Measurements from ENCODE around the gene ATP6V0A4.

ATP6V0A4 gene

GRCh38 chr7:138753150-138753518, 44.9 kb downstream of the ATP6V0A4 start:
- H4K20me1 ChIP-seq = no peaks in the 10 kb centered on the region
- peaks cover 34% of the 10 kb centered on the region for H3K4me1 ChIP-seq
- peak overlapping the region; percentile 43 for H3K27ac ChIP-seq
- no peak overlapping the region for H3K4me3 ChIP-seq
- no peak overlapping the region for H3K9ac ChIP-seq
- H3K4me2 ChIP-seq = peak overlapping the region; percentile 63
- H3K36me3 ChIP-seq = no peaks in the 10 kb centered on the region
- TF ChIP-seq Cebpa-rat (IDR thresholded peaks at IDR 0.05) = no peak
- no peaks in the 10 kb centered on the region for H3K9me3 ChIP-seq
- H3K27me3 ChIP-seq = no peaks in the 10 kb centered on the region

GRCh38 chr7:138752518-138753149, 45.4 kb downstream of the ATP6V0A4 start:
- peak overlapping the region; percentile 20; the same call in 1 of the 2 replicates for H3K9ac ChIP-seq
- H3K27me3 ChIP-seq = no peaks in the 10 kb centered on the region
- TF ChIP-seq Cebpa-rat (IDR thresholded peaks at IDR 0.05) = no peak
- H3K36me3 ChIP-seq = no peaks in the 10 kb centered on the region
- no peak overlapping the region for H3K4me3 ChIP-seq
- H3K27ac ChIP-seq = peak overlapping the region; percentile 55
- H3K9me3 ChIP-seq = no peaks in the 10 kb centered on the region
- H3K4me1 ChIP-seq = peaks cover 34% of the 10 kb centered on the region
- peak overlapping the region; percentile 63 for H3K4me2 ChIP-seq
- H4K20me1 ChIP-seq = no peaks in the 10 kb centered on the region

DNA sequence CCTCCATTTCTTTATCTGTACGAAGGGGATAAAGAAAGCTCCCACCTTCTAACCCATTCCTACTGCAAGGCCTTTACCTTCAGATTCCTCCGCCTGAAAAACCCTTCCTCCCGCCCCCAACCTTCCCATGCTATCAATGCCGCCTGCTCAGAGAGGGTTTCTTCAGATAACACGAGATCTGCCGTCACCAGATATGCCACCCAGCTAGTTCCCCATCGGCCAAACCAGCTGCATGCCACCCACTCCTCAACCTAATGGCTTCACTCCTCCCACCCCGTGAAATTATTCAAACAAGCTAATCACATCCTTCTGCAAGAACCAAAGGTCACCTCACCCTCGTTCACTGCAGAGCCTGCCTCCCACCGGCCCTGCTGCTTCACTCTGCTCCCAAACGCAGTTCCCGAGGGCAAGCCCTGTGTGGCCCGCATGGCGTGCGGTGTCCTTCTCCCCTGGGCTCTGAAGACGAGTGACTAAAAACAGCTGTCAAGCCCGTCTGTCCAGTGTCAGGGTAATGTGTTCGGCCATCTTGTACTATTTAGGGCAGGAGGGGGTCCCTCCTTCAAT, 47.0 kb downstream of the ATP6V0A4 start:
- Histone ChIP-seq H3K27me3 (no peaks in the 10 kb centered on the region), H3K4me1 (peaks cover 34% of the 10 kb centered on the region), H3K36me3 (no peaks in the 10 kb centered on the region), H3K4me2 (no peak overlapping the region), H3K9ac (no peak overlapping the region), H3K27ac (0 out of 2 replicates have a peak overlapping the region, but pooled peaks have one; percentile 7), H4K20me1 (no peaks in the 10 kb centered on the region), H3K9me3 (no peaks in the 10 kb centered on the region), H3K4me3 (no peak overlapping the region)
- no peak for TF ChIP-seq Cebpa-rat (IDR thresholded peaks at IDR 0.05)

DNA sequence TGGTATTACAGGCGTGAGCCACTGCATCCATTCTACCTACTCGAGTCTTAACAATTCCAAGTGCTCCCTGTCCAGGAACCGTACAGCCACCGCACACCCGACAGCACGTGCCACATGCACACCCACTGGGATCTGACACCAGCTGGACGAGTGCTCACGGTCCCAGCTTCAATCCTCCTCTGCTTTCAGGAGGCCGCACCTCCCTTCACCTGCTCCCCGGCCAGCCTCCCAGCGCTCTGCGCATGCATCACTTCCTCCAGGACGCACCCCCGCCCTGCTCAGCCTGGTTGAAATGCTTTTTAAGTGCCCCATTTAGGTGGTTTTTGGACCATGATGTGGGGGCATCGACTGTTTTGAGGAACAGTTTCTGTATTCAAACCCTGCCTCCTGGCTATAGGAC, 47.5 kb downstream of the ATP6V0A4 start:
- Histone ChIP-seq H3K4me3 (no peak overlapping the region), H3K9ac (no peak overlapping the region), H3K4me2 (no peak overlapping the region), H3K36me3 (no peaks in the 10 kb centered on the region), H3K4me1 (peaks cover 34% of the 10 kb centered on the region), H3K9me3 (no peaks in the 10 kb centered on the region), H3K27ac (no peak overlapping the region), H3K27me3 (no peaks in the 10 kb centered on the region), H4K20me1 (no peaks in the 10 kb centered on the region)
- TF ChIP-seq Cebpa-rat (IDR thresholded peaks at IDR 0.05) = no peak

GRCh38 chr7:138749960-138750359, 48.0 kb downstream of the ATP6V0A4 start:
- no peak for TF ChIP-seq Cebpa-rat (IDR thresholded peaks at IDR 0.05)
- H3K27ac ChIP-seq = no peak overlapping the region
- no peak overlapping the region for H3K9ac ChIP-seq
- no peaks in the 10 kb centered on the region for H3K36me3 ChIP-seq
- no peaks in the 10 kb centered on the region for H3K27me3 ChIP-seq
- H3K4me2 ChIP-seq = no peak overlapping the region
- H4K20me1 ChIP-seq = no peaks in the 10 kb centered on the region
- peaks cover 34% of the 10 kb centered on the region for H3K4me1 ChIP-seq
- no peaks in the 10 kb centered on the region for H3K9me3 ChIP-seq
- no peak overlapping the region for H3K4me3 ChIP-seq

DNA sequence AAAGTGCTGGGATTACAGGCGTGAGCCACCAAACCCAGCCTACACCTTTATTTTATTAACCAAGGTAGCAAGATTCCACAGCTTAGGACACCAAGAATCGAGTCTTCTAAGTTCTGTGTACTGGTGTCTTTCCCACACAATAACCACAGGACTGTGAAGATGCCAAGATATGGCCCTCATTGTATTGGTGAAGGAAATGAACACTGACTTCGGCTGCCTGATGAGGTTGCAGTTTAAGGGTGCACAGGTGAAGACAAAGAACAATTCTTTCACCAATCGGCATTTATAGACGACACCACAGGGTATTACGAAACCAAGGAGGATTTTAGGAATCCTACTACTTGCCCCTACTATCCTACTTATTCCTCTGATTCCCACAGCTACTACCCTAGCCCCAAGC, 49.3 kb downstream of the ATP6V0A4 start:
- Histone ChIP-seq H3K4me2 (no peak overlapping the region), H3K9ac (no peak overlapping the region), H3K4me1 (peaks cover 34% of the 10 kb centered on the region), H4K20me1 (no peaks in the 10 kb centered on the region), H3K9me3 (no peaks in the 10 kb centered on the region), H3K27ac (no peak overlapping the region), H3K36me3 (no peaks in the 10 kb centered on the region), H3K27me3 (no peaks in the 10 kb centered on the region), H3K4me3 (no peak overlapping the region)
- TF ChIP-seq Cebpa-rat (IDR thresholded peaks at IDR 0.05) = no peak

- H3K4me1 ChIP-seq = 0 out of 2 replicates have a peak, but pooled peaks cover 8% of the 10 kb centered on the region
- no peak for TF ChIP-seq Cebpa-rat (IDR thresholded peaks at IDR 0.05)
- H3K9ac ChIP-seq = no peak overlapping the region
- no peaks in the 10 kb centered on the region for H3K27me3 ChIP-seq
- no peaks in the 10 kb centered on the region for H4K20me1 ChIP-seq
- no peak overlapping the region for H3K4me2 ChIP-seq
- no peak overlapping the region for H3K4me3 ChIP-seq
- H3K27ac ChIP-seq = no peak overlapping the region
- no peaks in the 10 kb centered on the region for H3K36me3 ChIP-seq
- no peaks in the 10 kb centered on the region for H3K9me3 ChIP-seq
Measured at GRCh38 chr7:138746073-138746472, 51.9 kb downstream of the ATP6V0A4 start.

- no peaks in the 10 kb centered on the region for H3K4me1 ChIP-seq
- no peak overlapping the region for H3K4me2 ChIP-seq
- H3K27me3 ChIP-seq = no peaks in the 10 kb centered on the region
- H3K4me3 ChIP-seq = no peak overlapping the region
- no peaks in the 10 kb centered on the region for H3K9me3 ChIP-seq
- H3K27ac ChIP-seq = no peak overlapping the region
- H4K20me1 ChIP-seq = no peaks in the 10 kb centered on the region
- no peaks in the 10 kb centered on the region for H3K36me3 ChIP-seq
- H3K9ac ChIP-seq = no peak overlapping the region
- no peak for TF ChIP-seq Cebpa-rat (IDR thresholded peaks at IDR 0.05)
Measured at GRCh38 chr7:138745189-138745588, 52.8 kb downstream of the ATP6V0A4 start.

GRCh38 chr7:138741453-138741735, 56.6 kb downstream of the ATP6V0A4 start:
- no peak overlapping the region for H3K27ac ChIP-seq
- H3K4me2 ChIP-seq = no peak overlapping the region
- H3K4me3 ChIP-seq = no peak overlapping the region

DNA sequence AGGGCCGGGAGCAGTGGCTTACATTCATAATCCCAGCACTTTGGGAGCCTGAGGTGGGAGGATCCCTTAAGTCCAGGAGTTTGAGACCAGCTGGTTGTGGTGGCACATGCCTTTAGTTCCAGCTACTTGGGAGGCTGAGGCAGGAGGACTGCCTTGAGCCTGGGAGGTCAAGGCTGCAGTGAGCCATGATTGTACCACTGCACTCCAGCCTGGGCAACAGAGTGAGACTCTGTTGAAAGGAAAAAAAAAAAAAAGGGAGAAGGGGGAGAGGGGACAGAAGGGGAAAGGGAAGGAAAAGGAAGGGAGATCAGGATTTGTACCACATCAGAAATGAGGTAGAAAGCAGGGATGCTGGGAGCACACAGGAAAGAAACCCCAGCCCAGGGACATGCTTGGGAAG, 58.1 kb downstream of the ATP6V0A4 start:
- no peaks in the 10 kb centered on the region for H3K36me3 ChIP-seq
- H3K4me3 ChIP-seq = no peak overlapping the region
- no peak for TF ChIP-seq Cebpa-rat (IDR thresholded peaks at IDR 0.05)
- H3K27me3 ChIP-seq = no peaks in the 10 kb centered on the region
- peaks cover 6% of the 10 kb centered on the region; the same call in 1 of the 2 replicates for H3K9me3 ChIP-seq
- H3K4me1 ChIP-seq = no peaks in the 10 kb centered on the region
- H3K4me2 ChIP-seq = no peak overlapping the region
- H4K20me1 ChIP-seq = no peaks in the 10 kb centered on the region
- H3K9ac ChIP-seq = no peak overlapping the region
- no peak overlapping the region for H3K27ac ChIP-seq

More at GRCh38 chr7:138741453-138741735, 56.6 kb downstream of the ATP6V0A4 start:
- no peaks in the 10 kb centered on the region for H3K4me1 ChIP-seq
- H3K36me3 ChIP-seq = no peaks in the 10 kb centered on the region
- H3K27me3 ChIP-seq = no peaks in the 10 kb centered on the region
- no peaks in the 10 kb centered on the region for H4K20me1 ChIP-seq
- H3K9me3 ChIP-seq = peaks cover 6% of the 10 kb centered on the region; the same call in 1 of the 2 replicates
- no peak overlapping the region for H3K9ac ChIP-seq
- no peak for TF ChIP-seq Cebpa-rat (IDR thresholded peaks at IDR 0.05)

All from BLaER1 (cell line).